ENCODE measurements around the gene NFIA.

Gene NFIA

GRCh38 chr1:61477301-61477700, 394.9 kb downstream of the NFIA start:
- no peak for DNase-seq

GRCh38 chr1:61480273-61480935, 398.0 kb downstream of the NFIA start:
- no peak for DNase-seq

- DNase-seq, result no peak
Measured at GRCh38 chr1:61481315-61481715, 399.0 kb downstream of the NFIA start.

DNA sequence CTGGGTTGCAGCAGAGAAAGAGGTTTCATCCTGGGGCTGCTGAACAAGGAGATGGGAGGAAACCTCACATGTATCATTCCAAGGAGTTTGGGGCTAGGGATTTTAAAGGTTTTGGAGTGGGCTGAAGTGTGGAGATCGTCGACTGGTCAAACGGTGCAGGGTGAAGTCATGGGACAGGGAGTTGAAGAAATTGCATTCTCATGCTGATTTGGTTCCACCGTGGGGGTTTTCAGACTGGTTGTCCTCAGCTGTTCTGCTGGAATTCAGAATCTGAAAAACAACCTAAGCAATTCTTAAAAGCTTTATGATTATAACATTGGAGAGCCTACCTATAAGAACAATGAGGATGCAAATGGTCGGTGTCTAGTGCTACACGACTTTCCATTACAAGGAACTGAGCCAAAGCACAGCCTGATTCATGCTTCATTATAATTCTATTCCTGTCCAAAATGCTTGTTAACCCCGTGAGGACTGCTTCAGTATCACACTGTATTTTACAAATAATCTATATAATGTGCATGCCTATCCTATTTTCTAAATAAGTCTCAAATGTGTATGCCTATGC, 399.9 kb downstream of the NFIA start:
- DNase-seq, result no peak

GRCh38 chr1:61486783-61487536, 404.6 kb downstream of the NFIA start:
- no peak for DNase-seq

- no peak for DNase-seq
Measured at GRCh38 chr1:61487801-61488200, 405.4 kb downstream of the NFIA start.

DNA sequence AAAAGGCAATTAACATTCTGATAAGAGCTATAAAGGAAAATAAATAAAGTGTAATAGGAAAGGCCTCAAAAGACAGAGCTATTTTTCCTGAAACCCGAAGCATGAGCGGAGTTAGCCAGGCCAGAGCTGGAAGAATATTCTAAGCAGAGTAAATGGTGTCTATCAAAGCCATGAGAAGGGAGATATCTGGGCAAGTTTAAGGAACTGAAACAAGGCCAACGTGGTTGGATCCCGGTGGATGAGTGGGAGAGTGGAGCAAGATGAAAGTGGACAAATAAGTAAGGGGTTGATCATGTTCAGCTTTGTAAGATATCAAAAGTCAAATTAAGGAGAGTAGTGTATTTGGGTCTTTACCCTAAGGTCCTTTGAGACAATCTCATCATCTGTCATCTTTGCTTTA, 408.6 kb downstream of the NFIA start:
- DNase-seq, result no peak

DNA sequence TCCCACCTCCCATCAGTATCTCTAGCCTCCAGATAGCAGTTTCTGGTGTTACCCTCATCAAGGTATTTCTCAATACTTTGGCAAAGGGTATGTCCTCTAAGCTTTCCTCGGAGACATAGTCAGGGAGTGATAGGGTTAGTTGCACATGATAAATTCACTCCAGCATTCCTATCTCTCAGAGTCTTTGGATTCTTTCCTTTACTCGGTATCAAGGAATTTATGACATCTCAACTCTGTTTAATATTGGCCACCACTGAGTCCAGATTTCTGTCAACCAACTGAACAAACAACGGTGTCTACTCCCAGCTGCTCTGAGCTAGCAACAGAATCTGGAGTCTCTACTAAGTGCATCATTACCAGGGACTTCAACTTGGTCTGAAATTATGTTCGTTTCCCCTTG, 409.1 kb downstream of the NFIA start:
- DNase-seq, result no peak

- no peak for DNase-seq
Measured at GRCh38 chr1:61494000-61494399, 411.6 kb downstream of the NFIA start.

DNA sequence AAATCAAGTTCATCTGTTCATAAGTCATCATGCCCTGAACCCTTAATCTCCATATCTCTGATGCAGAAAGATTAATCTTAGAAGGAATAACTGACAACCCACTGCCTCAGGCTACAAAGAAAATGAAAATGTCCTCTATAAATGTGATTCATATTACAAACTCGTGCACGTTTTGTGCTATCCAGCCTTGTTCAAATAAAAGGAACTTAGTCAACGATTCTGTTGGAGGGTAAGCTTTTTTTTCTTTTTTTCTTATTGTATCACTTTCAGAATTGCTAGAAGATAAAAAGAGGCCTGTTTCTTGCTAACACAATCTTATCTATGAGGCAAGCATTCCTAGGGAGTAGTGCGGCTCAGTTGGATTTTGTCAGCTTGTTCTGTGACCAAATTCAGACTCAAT, 414.1 kb downstream of the NFIA start:
- no peak for DNase-seq

GRCh38 chr1:61497013-61497412, 414.7 kb downstream of the NFIA start:
- DNase-seq, result no peak

GRCh38 chr1:61498342-61498741, 416.0 kb downstream of the NFIA start:
- DNase-seq, result no peak

- DNase-seq, result no peak
Measured at GRCh38 chr1:61501971-61502916, 419.9 kb downstream of the NFIA start.

DNA sequence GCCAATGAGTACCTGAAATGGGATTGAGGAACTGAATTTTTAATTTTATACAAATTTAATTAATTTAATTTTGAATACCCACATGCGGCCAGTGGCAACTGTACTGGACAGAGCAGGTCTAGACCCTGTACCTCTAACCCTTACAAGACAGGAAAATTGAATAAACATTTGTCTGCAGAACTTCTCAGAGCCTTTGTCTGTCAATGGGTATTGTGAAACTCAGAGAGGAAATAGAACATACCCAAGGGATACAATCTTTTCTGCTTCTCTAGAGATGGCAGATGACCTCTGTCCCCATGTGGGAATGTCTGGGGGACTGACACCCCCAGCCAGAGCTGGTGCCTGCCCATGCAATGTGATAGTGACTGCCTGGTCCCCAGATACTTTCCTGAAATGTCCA, 421.9 kb downstream of the NFIA start:
- DNase-seq, result no peak

- peak; percentile 12 for DNase-seq
Measured at GRCh38 chr1:61504852-61505390, 422.6 kb downstream of the NFIA start.

DNA sequence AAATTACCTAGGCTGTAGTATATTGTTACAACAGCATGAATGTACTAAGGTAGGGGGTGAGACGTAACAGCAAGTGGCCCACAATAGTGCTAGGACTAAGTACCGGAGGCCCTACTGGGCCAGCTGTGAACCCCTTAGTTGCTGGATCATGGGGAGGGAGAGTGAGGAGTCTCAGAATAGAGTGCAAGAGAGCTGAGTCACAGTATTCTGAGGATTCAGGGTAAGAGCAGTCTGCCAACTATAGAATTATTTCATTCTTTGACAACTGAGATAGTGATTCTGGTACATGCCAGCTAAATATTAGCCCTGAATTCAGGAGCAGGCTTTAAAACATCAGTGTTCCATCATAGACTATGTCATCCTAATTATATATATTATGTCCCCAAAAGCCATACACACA, 423.9 kb downstream of the NFIA start:
- no peak for DNase-seq

- no peak for DNase-seq
Measured at GRCh38 chr1:61506944-61507500, 424.7 kb downstream of the NFIA start.

Data from NCI-H2171 treated with DMSO at 0.1 percent for 48 hours (cell line).